HG03558 (cell line): ENCODE data around the gene SGSM1.

Experiments used
- ATAC-seq: cut with Tn5 transposase; IDR thresholded peaks from one replicate; pipeline ENCODE4 v1.9.1; 2021; ENCODE audit warnings: moderate number of reproducible peaks; ENCODE audit not compliant: unreplicated experiment; ENCODE audit errors: extremely low read depth

SGSM1 gene

GRCh38 chr22:24972369-24972768, 166.4 kb downstream of the SGSM1 start:
- no peak for ATAC-seq

GRCh38 chr22:24973872-24974271, 167.9 kb downstream of the SGSM1 start:
- no peak for ATAC-seq

GRCh38 chr22:24975125-24975640, 169.2 kb downstream of the SGSM1 start:
- no peak for ATAC-seq

GRCh38 chr22:24975813-24976341, 169.9 kb downstream of the SGSM1 start:
- no peak for ATAC-seq

DNA sequence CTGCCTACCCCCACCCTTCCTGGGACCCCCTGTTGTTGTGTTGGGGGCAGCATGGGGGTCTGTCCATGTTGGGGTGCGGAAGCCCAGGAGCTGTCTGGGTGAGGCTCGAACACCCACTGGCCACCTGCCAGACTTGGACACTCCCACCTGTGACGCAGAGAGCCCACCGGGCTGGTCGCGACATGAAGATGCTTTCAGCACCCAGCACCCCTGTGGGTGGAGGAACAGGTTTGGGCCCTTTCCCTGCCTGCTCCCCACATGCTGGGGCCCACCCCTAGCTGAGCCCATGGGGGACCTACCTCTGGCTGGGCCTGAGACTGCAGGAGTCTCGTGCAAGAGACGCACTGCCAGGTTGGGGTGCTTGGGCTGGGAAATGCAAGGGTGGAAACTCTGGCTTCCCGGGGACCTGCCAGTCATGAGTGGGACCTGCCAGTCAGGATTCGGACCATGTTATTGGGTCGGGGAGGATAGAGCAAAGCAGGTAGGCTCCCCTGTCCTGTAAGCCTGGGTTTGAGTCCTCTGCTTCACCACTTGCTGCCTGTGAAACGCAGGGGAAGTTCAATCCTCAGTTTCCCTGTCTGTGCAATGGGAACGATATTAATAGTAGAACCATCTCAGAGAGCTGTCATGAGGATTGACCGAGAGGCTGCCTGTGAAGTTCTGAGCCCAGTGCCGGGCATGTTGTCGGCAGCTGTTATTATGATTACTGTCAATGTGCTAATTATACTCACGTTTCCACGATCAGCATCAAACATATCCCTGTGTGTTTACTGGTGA, 170.6 kb downstream of the SGSM1 start:
- no peak for ATAC-seq
